GM23338 (cell line): ENCODE measurements around the gene SEMA6B. TPM values are rescaled to one million over a fixed set of nuclear protein-coding genes. Genes with fewer than 3 reads are reported as not detected.

Experiments used
- ATAC-seq: fragments of 200-7000 bp; cut with Tn5 transposase; 3 replicates; pipeline ENCODE4 v1.9.1; 2020
- DNase-seq: peaks from one replicate; pipeline ENCODE4 v3.0.0-alpha.2; 2015; ENCODE audit warnings: low spot score
- H2AFZ ChIP-seq: fragments of 200-600 bp; sonication (generic); 2 replicates; pipeline ENCODE4 v1.8.0; 2016; ENCODE audit warnings: antibody characterized with exemption, mild to moderate bottlenecking, moderate library complexity
- H3F3A ChIP-seq: fragments of 200-600 bp; sonication (generic); replicated peaks from 2 replicates; pipeline ENCODE4 v1.8.0; 2017; ENCODE audit warnings: antibody characterized with exemption, mixed run types, low read depth
- H3K27ac ChIP-seq: fragments of 200-600 bp; sonication (generic); 2 replicates; pipeline ENCODE4 v1.6.1; 2016; ENCODE audit warnings: low read depth
- H3K27me3 ChIP-seq: fragments of 200-600 bp; sonication (generic); 2 replicates; pipeline ENCODE4 v1.8.0; 2016; ENCODE audit warnings: mild to moderate bottlenecking, mixed run types, moderate library complexity; ENCODE audit not compliant: insufficient read depth
- H3K36me3 ChIP-seq: fragments of 200-600 bp; sonication (generic); 2 replicates; pipeline ENCODE4 v1.8.0; 2016; ENCODE audit warnings: mild to moderate bottlenecking; ENCODE audit not compliant: insufficient read depth
- H3K4me1 ChIP-seq: fragments of 200-600 bp; sonication (generic); 2 replicates; pipeline ENCODE4 v1.8.0; 2016; ENCODE audit warnings: mild to moderate bottlenecking, moderate library complexity; ENCODE audit not compliant: insufficient read depth
- H3K4me2 ChIP-seq: fragments of 200-600 bp; sonication (generic); 2 replicates; pipeline ENCODE4 v1.7.1; 2017; ENCODE audit warnings: mixed run types
- H3K4me3 ChIP-seq: fragments of 200-600 bp; sonication (generic); 2 replicates; pipeline ENCODE4 v1.6.1; 2016; ENCODE audit warnings: mixed run types
- H3K79me2 ChIP-seq: fragments of 200-600 bp; sonication (generic); replicated peaks from 2 replicates; pipeline ENCODE4 v1.8.0; 2017; ENCODE audit warnings: mild to moderate bottlenecking; ENCODE audit not compliant: insufficient read depth
- H3K9me2 ChIP-seq: fragments of 200-600 bp; sonication (generic); 2 replicates; pipeline ENCODE4 v1.8.0; 2017; ENCODE audit not compliant: insufficient read depth
- H4K20me1 ChIP-seq: fragments of 200-600 bp; sonication (generic); replicated peaks from 2 replicates; pipeline ENCODE4 v1.8.0; 2017; ENCODE audit warnings: mild to moderate bottlenecking; ENCODE audit not compliant: insufficient read depth
- H3K27ac Mint-ChIP-seq: 2 replicates; pipeline ENCODE4 v1.8.0; 2020; ENCODE audit warnings: inconsistent platforms, mild to moderate bottlenecking, moderate library complexity, mixed read lengths
- H3K27me3 Mint-ChIP-seq: 3 replicates; pipeline ENCODE4 v1.8.0; 2022; ENCODE audit warnings: low read depth, mild to moderate bottlenecking, moderate library complexity, mixed read lengths, inconsistent platforms; ENCODE audit not compliant: insufficient read depth, poor library complexity
- H3K36me3 Mint-ChIP-seq: 3 replicates; pipeline ENCODE4 v1.8.0; 2021; ENCODE audit warnings: low read depth, mild to moderate bottlenecking, inconsistent platforms, moderate library complexity, mixed read lengths
- H3K4me1 Mint-ChIP-seq: 3 replicates; pipeline ENCODE4 v1.8.0; 2020; ENCODE audit warnings: mild to moderate bottlenecking, inconsistent platforms, mixed read lengths
- H3K4me3 Mint-ChIP-seq: 3 replicates; pipeline ENCODE4 v1.8.0; 2021; ENCODE audit warnings: moderate library complexity, mild to moderate bottlenecking, inconsistent platforms, mixed read lengths
- H3K9me3 Mint-ChIP-seq: 3 replicates; pipeline ENCODE4 v1.8.0; 2020; ENCODE audit warnings: moderate library complexity, mild to moderate bottlenecking, inconsistent platforms, mixed read lengths
- CREB1 ChIP-seq: fragments of 250-450 bp; sonication (Bioruptor Pico); IDR thresholded peaks from 2 replicates; pipeline ENCODE4 v1.5.0; 2020; ENCODE audit warnings: low read depth, mild to moderate bottlenecking, moderate library complexity
- CTCF ChIP-seq, 2 experiments: fragments of 200-600 bp in 1 of 2; sonication (generic) in 1 of 2; conservative IDR thresholded peaks; 2 replicates each; pipeline versions ENCODE4 v1.5.1 to v1.6.1; 2016 to 2017; ENCODE audit warnings: antibody characterized with exemption in 2 of 2, low read depth in 2 of 2, mild to moderate bottlenecking in 2 of 2, moderate library complexity in 1 of 2
- ETS1 ChIP-seq: IDR thresholded peaks from 2 replicates; pipeline ENCODE4 v1.6.1; 2016; ENCODE audit warnings: antibody characterized with exemption
- EZH2 ChIP-seq: fragments of 200-600 bp; sonication (generic); IDR thresholded peaks from one replicate; pipeline ENCODE4 v1.8.0; 2017; ENCODE audit warnings: antibody characterized with exemption, mild to moderate bottlenecking, low read depth; ENCODE audit not compliant: unreplicated experiment
- EZH2phosphoT487 ChIP-seq: fragments of 200-600 bp; sonication (generic); IDR thresholded peaks from one replicate; pipeline ENCODE4 v1.8.1; 2018; ENCODE audit warnings: antibody characterized with exemption; ENCODE audit not compliant: unreplicated experiment
- JUNB ChIP-seq: IDR thresholded peaks from one replicate; pipeline ENCODE4 v1.6.1; 2016; ENCODE audit warnings: antibody characterized with exemption; ENCODE audit not compliant: unreplicated experiment
- NANOG ChIP-seq: IDR thresholded peaks from 2 replicates; pipeline ENCODE4 v1.6.1; 2016; ENCODE audit warnings: antibody characterized with exemption, borderline replicate concordance
- POLR2AphosphoS5 ChIP-seq: IDR thresholded peaks from 2 replicates; pipeline ENCODE4 v1.6.1; 2016; ENCODE audit warnings: antibody characterized with exemption, low read depth
- REST ChIP-seq: IDR thresholded peaks from one replicate; pipeline ENCODE4 v1.6.1; 2018; ENCODE audit warnings: antibody characterized with exemption; ENCODE audit not compliant: unreplicated experiment
- STAT1 ChIP-seq: IDR thresholded peaks from one replicate; pipeline ENCODE4 v1.6.1; 2016; ENCODE audit warnings: antibody characterized with exemption; ENCODE audit not compliant: unreplicated experiment
- ZNF114 ChIP-seq: fragments of 250-450 bp; sonication (Bioruptor Pico); IDR thresholded peaks from 2 replicates; pipeline ENCODE4 v1.5.0; 2020; ENCODE audit warnings: mild to moderate bottlenecking, moderate library complexity
- ZNF331 ChIP-seq: fragments of 250-450 bp; sonication (Bioruptor Pico); IDR thresholded peaks from 2 replicates; pipeline ENCODE4 v1.5.0; 2020; ENCODE audit warnings: low read depth, mild to moderate bottlenecking, moderate library complexity
- ZNF462 ChIP-seq: fragments of 250-450 bp; sonication (Bioruptor Pico); IDR thresholded peaks from 2 replicates; pipeline ENCODE4 v1.5.0; 2020; ENCODE audit warnings: mild to moderate bottlenecking, moderate library complexity
- polyA plus RNA-seq: library from polyadenylated mRNA; unstranded; fragments of >200 nt; fragmentation: Nextera tagmentation; extraction: Ambion mirVana; gene quantifications from 2 replicates; pipeline ENCODE4 v1.2.1, GENCODE V29; 2016
- total RNA-seq: library from RNA; depleted of rRNA; stranded (reverse); fragments of >200 nt; shearing (Covaris generic); gene quantifications from 2 replicates; pipeline ENCODE4 v1.2.3, GENCODE V29; 2014

Gene SEMA6B
- total and polyA plus RNA-seq, 2 experiments from 2014 or later: 5.3 to 42.7 TPM

GRCh38 chr19:4552525-4552819, 7.0 kb downstream of the SEMA6B start:
- TF ChIP-seq STAT1 (no peak), ETS1 (no peak), ZNF331 (CRISPR knock-in tag) (no peak), EZH2 (no peak), REST (no peak), ZNF462 (CRISPR knock-in tag) (no peak), CREB1 (no peak), NANOG (no peak), ZNF114 (no peak), CTCF (conservative IDR thresholded peaks at IDR 0.05; ENCODE audit: low read depth in 2 of 2) (no peak), EZH2phosphoT487 (no peak), JUNB (no peak), POLR2AphosphoS5 (no peak)
- no peak overlapping the region for H3K27ac ChIP-seq
- peaks cover 61% of the 10 kb centered on the region for H3K36me3 Mint-ChIP-seq
- peaks cover 4% of the 10 kb centered on the region; the same call in 1 of the 2 replicates for H4K20me1 ChIP-seq
- no peaks in the 10 kb centered on the region for H3K27me3 ChIP-seq
- DNase-seq (no peak), ATAC-seq (no peak)
- no peak overlapping the region for H3K4me3 Mint-ChIP-seq
- H3K9me3 Mint-ChIP-seq: no peaks in the 10 kb centered on the region
- no peak overlapping the region for H3K4me3 ChIP-seq
- peaks cover 6% of the 10 kb centered on the region; the same call in 1 of the 2 replicates for H3F3A ChIP-seq
- no peak overlapping the region for H3K4me2 ChIP-seq
- no peaks in the 10 kb centered on the region for H3K9me2 ChIP-seq
- H3K4me1 Mint-ChIP-seq: peaks cover 5% of the 10 kb centered on the region; the same call in 2 of the 3 replicates
- no peaks in the 10 kb centered on the region; the same call in 1 of the 2 replicates for H3K4me1 ChIP-seq
- no peak overlapping the region for H2AFZ ChIP-seq
- H3K27ac Mint-ChIP-seq: no peak overlapping the region
- no peaks in the 10 kb centered on the region for H3K79me2 ChIP-seq
- H3K27me3 Mint-ChIP-seq: peaks cover 18% of the 10 kb centered on the region
- H3K36me3 ChIP-seq: peaks cover 4% of the 10 kb centered on the region
